ENCODE measurements around the gene FOXP1.
A peak's percentile ranks its signal among the peaks of the same experiment; 100 is the strongest.

- no peak for TF ChIP-seq EZH2phosphoT487 (IDR thresholded peaks at IDR 0.05; ENCODE audit: low read depth)
- peak; percentile 40 for TF ChIP-seq CTCF (IDR thresholded peaks at IDR 0.05; ENCODE audit: low read depth, low read length)
Measured at GRCh38 chr3:71416876-71417275, 166.7 kb downstream of the FOXP1 start.

All from OCI-LY3 (cell line).